ES-I3 (cell line): ENCODE measurements around the gene HOXA6.

ENCODE experiments used
- H3K36me3 ChIP-seq: 2 replicates; pipeline ENCODE4 v1.6.1; 2013; ENCODE audit warnings: mild to moderate bottlenecking, low read length, control low read depth, moderate library complexity; ENCODE audit not compliant: insufficient read depth
- H3K4me1 ChIP-seq: 2 replicates; pipeline ENCODE4 v1.6.1; 2013; ENCODE audit warnings: mild to moderate bottlenecking, control low read depth, low read length; ENCODE audit not compliant: insufficient read depth
- H3K9ac ChIP-seq: 2 replicates; pipeline ENCODE4 v1.6.1; 2013; ENCODE audit warnings: low read depth, mild to moderate bottlenecking, low read length, moderate library complexity
- H3K9me3 ChIP-seq: 2 replicates; pipeline ENCODE4 v1.6.1; 2013; ENCODE audit warnings: mild to moderate bottlenecking, low read length, moderate library complexity; ENCODE audit not compliant: control insufficient read depth, insufficient read depth

The HOXA6 gene

GRCh38 chr7:27108390-27109127 is 39.0 kb downstream of the HOXA6 start:
- Histone ChIP-seq H3K9ac (no peak overlapping the region; the same call in 1 of the 2 replicates), H3K36me3 (no peaks in the 10 kb centered on the region), H3K4me1 (peaks cover 8% of the 10 kb centered on the region; the same call in 1 of the 2 replicates), H3K9me3 (no peaks in the 10 kb centered on the region)

GRCh38 chr7:27107391-27108381 is 39.9 kb downstream of the HOXA6 start:
- Histone ChIP-seq H3K36me3 (no peaks in the 10 kb centered on the region), H3K9me3 (no peaks in the 10 kb centered on the region), H3K9ac (peak overlapping the region; percentile 18; the same call in 1 of the 2 replicates), H3K4me1 (peaks cover 8% of the 10 kb centered on the region)

GRCh38 chr7:27106901-27107240 is 40.7 kb downstream of the HOXA6 start:
- H3K36me3 ChIP-seq = no peaks in the 10 kb centered on the region
- H3K9ac ChIP-seq = peak overlapping the region; percentile 38; the same call in 1 of the 2 replicates
- H3K4me1 ChIP-seq = peaks cover 8% of the 10 kb centered on the region
- no peaks in the 10 kb centered on the region for H3K9me3 ChIP-seq

GRCh38 chr7:27106181-27106900 is 41.2 kb downstream of the HOXA6 start:
- Histone ChIP-seq H3K4me1 (peaks cover 8% of the 10 kb centered on the region), H3K9ac (peak overlapping the region; percentile 38; the same call in 1 of the 2 replicates), H3K9me3 (no peaks in the 10 kb centered on the region), H3K36me3 (no peaks in the 10 kb centered on the region)

- Histone ChIP-seq H3K4me1 (peaks cover 15% of the 10 kb centered on the region), H3K9ac (no peak overlapping the region), H3K36me3 (no peaks in the 10 kb centered on the region), H3K9me3 (no peaks in the 10 kb centered on the region)
Measured at GRCh38 chr7:27105301-27106031, 42.1 kb downstream of the HOXA6 start.

GRCh38 chr7:27104341-27105058 is 43.1 kb downstream of the HOXA6 start:
- Histone ChIP-seq H3K4me1 (peaks cover 17% of the 10 kb centered on the region), H3K9ac (no peak overlapping the region), H3K36me3 (no peaks in the 10 kb centered on the region), H3K9me3 (no peaks in the 10 kb centered on the region)

GRCh38 chr7:27103489-27104226 is 43.9 kb downstream of the HOXA6 start:
- H3K9ac ChIP-seq = no peak overlapping the region; the same call in 1 of the 2 replicates

GRCh38 chr7:27102581-27103442 is 44.8 kb downstream of the HOXA6 start, which contains the start of gene HOXA2:
TSS of gene HOXA2 (minus strand) at chr7:27102683. CDS start at chr7:27102500, 183 bp downstream.
- no peaks in the 10 kb centered on the region for H3K36me3 ChIP-seq
- H3K4me1 ChIP-seq = peaks cover 20% of the 10 kb centered on the region
- H3K9ac ChIP-seq = peak within 1 kb of the TSS; percentile 53; the same call in 1 of the 2 replicates
- H3K9me3 ChIP-seq = no peaks in the 10 kb centered on the region

More at GRCh38 chr7:27103489-27104226, 43.9 kb downstream of the HOXA6 start:
- H3K36me3 ChIP-seq = no peaks in the 10 kb centered on the region
- H3K9me3 ChIP-seq = no peaks in the 10 kb centered on the region
- H3K4me1 ChIP-seq = peaks cover 17% of the 10 kb centered on the region

- Histone ChIP-seq H3K4me1 (peaks cover 23% of the 10 kb centered on the region), H3K36me3 (no peaks in the 10 kb centered on the region), H3K9me3 (no peaks in the 10 kb centered on the region), H3K9ac (peak overlapping the region; percentile 53; the same call in 1 of the 2 replicates)
Measured at GRCh38 chr7:27101957-27102580, 45.5 kb downstream of the HOXA6 start.

GRCh38 chr7:27101171-27101956 is 46.2 kb downstream of the HOXA6 start:
- H3K36me3 ChIP-seq = no peaks in the 10 kb centered on the region
- peaks cover 23% of the 10 kb centered on the region for H3K4me1 ChIP-seq
- no peaks in the 10 kb centered on the region for H3K9me3 ChIP-seq
- peak overlapping the region; percentile 53; the same call in 1 of the 2 replicates for H3K9ac ChIP-seq

- H3K36me3 ChIP-seq = no peaks in the 10 kb centered on the region
- H3K9ac ChIP-seq = peak overlapping the region; percentile 53; the same call in 1 of the 2 replicates
- peaks cover 17% of the 10 kb centered on the region for H3K4me1 ChIP-seq
- H3K9me3 ChIP-seq = no peaks in the 10 kb centered on the region
Measured at GRCh38 chr7:27100694-27101170, 46.8 kb downstream of the HOXA6 start.
